ELR (cell line): ENCODE measurements around the gene CRHR1.
"Not testable (repeated sequence)": the region's sequence is repeated elsewhere in the genome, so short reads cannot be mapped to it uniquely, and the experiment has no call there.

Experiments used
- DNase-seq: peaks from one replicate; pipeline ENCODE4 v3.0.0-alpha.2; 2015; ENCODE audit warnings: low read depth

The CRHR1 gene

DNA sequence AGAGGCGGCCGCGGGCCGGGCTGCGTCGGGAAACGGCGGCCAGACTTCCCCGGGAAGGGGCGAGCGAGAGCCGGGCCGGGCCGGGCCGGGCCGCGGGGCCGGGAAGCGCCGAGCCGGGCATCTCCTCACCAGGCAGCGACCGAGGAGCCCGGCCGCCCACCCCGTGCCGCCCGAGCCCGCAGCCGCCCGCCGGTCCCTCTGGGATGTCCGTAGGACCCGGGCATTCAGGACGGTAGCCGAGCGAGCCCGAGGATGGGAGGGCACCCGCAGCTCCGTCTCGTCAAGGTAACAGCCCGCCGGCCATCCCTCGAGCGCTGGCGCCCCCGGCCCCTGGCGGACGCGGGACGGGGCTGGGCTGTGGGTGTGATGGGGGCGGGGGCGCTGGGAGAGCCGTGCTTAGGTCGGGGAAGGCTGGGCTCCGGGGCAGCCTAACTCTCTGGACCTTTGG lies at the start of gene CRHR1:
CRHR1 (plus strand) TSS at position 28 of the 448 bp plus-strand sequence; CDS start at position 253, 225 bp downstream.
- DNase-seq, result no peak

DNA sequence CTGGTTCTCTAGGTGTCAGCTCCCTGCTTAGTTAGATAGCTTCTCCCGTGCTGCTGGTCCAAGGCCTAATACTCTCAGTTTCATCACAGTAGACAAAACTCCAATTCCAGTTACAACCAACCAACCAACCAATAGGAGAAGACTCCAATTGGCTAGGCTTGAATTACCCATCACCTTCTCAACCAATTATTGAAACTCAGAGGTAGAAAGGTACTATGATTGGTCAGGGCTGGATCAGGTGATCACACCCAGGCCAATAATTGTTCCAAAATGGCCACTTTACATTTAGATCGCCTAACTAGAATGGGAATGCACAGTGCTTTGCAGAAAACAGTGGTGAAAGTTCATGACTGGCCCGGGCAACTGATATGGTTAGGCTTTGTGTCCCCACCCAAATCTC lies 49.5 kb upstream of the CRHR1 start:
- DNase-seq, result no peak

DNA sequence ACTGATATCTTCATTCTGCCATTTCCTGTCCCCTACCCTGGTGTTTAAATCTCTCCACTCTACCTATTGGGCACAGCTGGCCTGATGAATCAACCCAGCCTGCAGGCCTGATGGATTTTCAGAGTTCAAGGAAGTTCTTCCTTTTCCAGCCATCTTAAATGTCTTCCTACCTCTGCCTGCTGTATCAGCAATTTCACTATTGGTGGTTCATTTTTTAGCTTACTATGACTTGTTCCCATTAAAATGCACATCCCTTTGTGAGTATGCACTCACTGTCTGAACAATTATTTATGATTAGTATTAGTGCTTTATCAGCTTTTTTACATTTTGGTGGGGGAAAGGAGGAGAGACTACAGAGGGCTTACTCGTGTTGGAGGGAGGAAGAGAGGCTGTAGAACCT lies 48.6 kb upstream of the CRHR1 start:
- no peak for DNase-seq

DNA sequence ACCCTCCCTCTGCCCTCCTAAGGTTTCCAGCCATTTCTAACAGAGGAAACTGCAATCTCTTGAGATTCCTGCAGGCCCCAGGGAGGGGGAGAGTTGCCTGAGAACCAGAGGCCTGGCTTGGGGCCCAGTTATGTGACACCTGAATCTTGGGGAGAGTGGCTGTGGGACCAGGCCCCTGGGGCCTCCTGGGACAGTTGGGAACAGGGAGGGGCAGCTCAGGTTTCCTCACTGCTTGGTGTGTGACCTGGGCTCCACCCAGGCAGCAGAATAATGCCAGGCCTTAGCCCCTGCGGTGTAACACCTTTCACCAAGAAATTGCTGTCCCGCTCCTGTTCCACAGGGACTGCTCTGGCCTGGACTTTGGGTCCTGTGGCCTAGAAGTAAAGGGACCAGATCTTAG lies 44.3 kb upstream of the CRHR1 start:
- DNase-seq, result no peak

DNA sequence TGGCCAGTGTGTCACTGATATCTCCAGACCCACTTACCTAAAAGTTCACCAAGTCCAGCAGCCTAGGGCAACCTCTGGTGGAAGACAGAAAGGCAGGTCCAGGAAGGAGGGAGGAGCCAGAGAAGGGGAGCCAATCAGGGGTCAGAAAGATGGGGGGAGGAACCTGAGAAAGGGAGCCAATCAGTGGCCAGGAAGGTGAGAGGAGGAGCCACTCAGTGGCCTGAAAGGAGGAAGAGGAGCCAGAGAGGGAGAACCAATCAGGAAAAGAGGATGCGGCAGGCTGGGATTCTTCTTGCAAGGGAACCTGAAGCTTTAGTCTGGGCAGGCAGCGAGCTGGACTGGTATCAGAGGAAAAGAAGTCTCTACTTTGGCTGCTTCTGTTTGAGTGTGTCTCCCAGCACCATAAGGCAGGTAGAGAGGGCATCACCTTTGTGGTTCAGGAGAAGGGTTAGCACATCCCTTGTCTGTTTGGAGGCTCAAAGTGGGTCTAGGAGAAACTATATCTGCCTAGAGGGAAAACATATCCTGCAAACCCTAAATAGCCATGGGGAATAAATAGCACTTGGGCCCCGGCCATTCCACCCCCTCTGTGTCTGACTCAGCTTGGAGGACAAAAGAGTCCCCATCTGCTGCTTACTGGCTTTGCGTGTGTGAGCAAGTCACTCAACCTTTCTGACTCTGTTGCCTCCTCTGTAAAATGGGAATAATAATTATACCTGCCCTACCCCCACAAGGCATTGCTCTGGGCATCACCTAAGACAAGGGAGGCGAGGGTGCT lies 43.4 kb upstream of the CRHR1 start:
- DNase-seq, result peak; percentile 65

DNA sequence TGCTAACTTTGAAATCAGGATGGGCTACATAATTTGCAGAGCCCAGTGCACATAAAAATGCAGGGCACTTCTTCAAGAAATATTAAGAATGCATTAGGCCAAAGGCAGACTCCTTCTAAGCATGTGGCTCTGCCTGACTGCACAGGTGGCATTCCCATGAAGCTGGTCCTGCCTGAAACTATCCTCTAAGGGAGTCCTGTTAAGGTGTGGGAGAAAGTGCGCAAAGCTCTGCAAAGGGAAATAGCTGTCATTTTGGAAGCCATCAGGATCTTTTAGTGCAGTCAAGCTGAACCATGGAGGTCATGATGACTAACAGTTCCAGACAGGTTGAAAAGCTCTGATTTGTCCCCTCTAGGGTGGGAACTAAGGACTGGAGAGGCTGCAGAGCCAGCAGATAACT lies 41.9 kb upstream of the CRHR1 start:
- no peak for DNase-seq

DNA sequence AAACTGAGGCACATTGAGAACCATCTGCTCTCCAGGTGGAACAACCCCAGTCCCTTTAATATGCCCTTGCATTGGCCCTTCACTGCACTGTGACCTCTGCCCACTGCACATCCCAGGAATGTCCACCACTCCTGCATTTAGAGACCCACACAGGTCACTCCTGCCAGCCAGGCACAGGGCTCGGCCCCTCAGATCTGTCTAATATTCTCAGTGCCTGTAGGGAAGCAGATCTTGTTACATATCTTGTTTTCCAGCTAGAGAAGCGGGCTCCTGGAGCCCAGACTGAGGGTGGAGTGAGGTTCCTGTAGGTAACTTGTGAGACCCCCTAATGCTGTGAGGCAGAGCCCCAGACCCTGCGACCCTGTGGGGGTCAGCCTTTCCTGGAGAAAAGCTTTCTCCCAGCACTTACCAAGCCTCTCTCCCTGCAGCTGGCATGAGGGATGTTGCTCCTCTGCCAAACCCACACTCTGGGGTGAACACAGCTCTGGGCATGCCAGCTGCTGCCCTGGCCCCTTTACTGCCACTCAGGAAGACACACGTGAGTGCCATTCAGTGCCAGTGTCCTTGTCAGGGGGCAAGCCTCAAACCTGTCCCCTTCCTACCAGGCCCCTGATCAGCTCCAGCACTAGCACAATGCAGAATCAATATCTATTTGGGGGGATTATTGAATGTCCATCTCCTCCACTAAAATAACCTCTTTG lies 40.3 kb upstream of the CRHR1 start:
- DNase-seq, result no peak

DNA sequence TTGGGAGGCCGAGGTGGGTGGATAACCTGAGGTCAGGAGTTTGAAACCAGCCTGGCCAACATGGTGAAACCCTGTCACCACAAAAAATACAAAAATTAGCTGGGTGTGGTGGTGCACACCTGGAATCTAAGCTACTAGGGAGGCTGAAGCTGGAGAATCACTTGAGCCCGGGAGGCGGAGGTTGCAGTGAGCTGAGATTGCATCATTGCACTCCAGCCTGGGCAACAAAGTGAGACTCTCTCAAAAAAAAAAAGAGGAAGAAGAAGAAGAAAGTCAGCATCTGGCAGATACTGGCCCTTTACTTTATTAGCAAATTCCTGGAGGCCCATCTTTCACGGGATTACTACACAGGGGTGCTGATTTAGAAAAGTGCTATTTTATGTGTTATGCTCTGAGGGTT lies 39.3 kb upstream of the CRHR1 start:
- not testable (repeated sequence) for DNase-seq

DNA sequence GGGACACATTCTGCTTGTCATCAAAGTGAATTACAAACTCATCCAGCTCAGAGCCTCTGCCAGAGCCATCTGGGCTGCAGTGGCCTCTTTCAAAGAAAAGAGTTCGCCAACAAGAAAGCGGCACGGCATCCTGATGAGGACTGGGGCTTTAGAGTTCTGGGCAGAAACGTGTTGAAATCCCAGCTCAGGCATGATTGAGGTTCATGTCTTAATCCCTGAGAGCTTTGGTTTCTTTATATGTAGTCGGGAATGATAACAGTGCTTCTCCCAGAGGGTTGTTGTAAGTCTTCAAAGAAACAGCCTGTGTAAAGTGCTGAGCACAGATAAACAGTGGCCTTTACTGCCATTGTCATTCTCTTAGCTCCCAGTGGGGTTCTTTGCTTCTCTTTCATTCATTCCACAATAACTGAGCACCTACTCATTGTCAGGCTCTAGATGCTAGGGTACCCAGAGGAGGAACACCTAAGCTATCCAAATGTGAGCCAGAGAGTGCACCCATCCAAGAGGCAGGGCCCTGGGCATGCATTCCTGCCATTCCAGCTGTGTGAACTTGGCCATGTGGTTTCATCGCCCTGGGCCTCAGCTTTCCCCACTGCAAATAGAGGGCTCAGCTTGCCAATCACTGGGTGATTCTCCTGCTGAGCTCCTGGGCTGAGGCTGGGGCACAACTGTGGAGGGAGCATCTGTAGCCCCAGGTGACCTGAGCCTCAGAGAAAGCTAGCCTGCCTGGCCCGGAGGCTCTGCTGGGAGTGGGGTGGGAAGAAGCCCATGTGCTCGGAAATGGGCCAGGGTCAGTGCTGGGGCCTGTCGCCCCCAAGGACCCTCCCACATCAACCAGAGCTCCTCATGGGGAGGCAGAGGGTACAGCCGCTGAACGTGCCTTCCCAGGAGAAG lies 38.3 kb upstream of the CRHR1 start:
- DNase-seq, result no peak

DNA sequence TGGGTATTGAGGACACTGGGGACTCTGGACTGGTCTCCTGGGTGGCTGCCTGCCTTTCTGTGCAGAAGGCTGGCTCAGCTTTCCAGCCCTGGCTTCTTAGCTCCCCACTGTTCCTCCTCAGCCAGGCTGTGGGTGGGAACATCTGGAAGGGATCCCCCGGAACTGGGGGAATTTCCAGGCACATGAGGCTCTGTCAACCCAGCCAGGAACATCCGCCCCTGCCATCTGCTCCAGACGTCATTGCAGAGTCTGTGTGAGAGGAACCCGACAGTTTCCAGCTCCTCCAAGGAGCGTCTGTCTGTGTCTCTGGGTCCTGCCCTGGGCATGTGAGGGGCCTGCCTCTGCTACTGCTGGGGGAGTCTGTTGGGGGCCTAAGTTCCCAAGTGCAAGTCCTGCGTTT lies 36.2 kb upstream of the CRHR1 start:
- no peak for DNase-seq

DNA sequence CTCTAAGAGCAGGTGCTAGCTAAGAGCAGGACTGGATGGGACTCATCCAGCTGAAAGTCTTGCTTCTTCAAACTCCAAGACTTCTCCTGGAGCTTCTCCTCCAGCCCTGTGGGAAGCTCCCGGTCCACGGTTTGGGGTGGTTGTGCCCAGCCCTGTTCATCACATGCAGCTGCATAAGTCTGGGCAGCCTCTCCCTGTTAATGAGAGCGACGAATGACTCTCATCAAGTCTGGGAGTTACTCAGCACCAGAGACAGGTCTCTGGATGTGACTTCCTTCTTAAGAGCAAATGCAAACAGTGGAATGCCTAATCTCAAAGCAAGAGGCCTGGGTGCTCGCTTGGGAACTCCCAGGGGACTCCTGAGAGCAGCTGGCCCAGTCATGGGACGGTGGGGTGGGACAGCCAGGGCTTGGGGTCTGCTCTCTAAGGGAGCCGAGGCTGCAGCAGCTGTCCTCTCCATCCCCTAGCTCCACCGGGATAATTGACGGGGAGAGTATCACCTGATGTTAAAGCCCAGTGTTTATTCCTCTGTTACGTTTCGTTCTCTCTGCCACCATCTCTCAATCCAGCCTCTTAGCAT lies 35.3 kb upstream of the CRHR1 start:
- DNase-seq, result no peak

DNA sequence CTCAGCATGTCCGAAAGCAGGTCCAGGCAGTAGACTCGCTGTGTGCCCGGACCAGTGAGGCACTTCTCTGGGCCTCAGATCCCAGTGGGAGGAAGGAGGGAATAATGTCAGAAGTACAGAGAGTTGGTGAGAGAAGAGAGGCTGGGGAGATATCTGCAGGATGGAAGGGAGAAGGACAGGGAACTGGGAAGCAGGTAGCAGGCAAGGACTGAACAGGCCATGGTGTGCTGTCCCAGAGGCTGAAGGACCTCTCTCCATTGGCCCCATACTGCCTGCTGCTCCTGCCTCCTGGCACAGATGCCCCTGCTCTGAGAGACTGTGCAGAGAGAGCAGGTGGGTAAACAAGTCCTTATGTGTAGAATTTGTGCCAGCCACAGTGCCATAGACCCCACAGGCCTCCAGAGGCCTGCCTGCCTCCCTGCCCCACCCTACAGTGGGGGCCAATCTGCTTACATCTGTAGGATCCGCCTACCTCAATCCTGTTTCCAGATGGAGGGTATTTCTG lies 34.2 kb upstream of the CRHR1 start:
- no peak for DNase-seq

DNA sequence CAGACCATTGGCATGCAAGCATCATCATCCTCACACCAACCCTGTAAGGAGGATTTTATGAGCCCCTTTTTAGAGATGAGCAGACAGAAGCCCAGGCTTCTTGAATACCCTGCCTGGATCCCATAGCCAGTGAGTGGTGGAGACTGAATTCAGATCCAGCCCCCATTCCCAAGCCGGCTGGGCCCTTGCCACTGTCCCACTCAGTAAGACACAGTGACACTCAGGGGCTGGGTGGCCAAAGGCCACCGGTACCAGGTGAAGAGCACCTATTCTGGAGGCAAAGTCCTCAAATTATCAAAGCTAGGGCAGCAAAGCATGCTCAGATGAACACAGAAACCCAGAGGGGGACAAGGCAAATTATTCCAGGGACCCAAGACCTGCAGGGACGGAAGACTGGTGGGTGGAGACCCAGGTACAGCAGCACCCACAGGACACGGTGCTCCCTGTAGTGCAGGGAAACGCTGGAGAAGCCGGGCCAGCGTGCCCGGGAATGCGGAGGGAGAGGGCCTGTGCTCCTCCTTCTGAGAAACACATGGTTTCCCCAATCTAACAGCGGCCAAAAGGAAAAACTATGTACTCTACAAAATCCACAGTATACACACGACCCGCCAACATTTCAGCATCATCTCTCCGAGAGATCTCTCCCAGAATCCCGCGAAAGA lies 33.2 kb upstream of the CRHR1 start:
- DNase-seq, result no peak

DNA sequence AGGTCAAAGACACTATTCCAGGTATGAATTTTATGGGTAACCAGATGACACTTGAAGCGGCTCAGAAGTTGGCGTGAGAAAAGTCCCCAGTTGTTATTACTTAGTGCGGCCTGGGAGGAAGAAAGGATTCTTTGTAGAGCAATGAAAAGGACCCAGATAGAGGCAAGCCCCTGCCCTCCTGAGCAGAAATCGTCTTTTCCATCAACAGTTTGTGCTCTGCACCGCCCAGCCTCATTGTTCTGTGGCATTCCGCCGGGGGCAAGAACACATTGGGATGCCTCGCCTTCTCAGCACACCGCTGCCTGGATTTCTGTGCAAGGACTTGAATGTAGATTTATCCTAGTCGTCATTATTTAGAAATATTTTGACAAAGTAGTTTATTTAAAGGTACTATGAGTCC lies 32.7 kb upstream of the CRHR1 start:
- no peak for DNase-seq

DNA sequence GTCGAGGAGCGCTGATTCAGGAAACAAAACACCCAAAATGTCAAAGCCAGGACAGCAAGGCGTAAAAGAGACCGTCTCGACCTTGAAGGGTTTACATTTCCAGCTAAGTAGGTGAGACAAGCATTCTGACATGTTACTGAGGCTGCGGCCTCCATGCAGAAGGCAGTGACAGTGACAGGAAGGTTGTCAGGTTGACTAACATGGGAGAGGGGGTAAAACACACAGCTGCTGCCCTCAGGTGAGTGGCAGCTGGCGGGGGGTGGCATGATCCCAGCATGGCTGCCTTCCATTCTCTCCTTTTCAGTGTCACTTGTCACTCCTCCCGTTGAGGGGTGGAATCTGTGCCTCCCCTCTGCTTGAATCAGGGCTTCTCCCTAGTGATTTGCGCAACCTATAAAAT lies 31.9 kb upstream of the CRHR1 start:
- DNase-seq, result no peak

DNA sequence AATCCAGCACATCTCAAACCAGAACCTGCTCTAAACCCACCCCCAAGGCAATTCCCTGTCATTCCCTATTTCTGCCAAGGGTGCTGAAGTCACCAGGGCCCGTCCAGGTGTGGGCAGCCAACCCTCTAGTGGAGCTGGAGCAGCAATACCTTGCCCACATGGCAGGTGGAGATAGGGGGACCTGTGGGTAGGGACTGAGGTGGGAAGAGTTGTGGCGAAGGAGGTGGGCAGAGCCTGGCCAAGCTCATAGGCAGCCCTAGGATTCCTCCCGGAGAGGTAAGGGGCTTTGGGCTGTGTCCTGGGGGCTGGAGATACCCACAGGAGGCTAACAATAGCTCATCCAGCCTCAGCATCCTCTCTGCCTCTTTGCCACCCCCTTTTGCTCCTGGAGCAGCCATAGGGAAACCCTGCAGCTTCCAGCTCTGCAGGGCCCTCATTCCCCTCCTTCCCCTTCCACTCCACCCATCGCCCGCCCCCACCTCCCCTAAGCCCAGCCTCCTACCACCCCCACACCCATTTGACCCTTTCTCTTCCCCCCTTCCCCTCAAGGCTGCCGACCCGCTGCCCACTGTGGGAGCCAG lies 30.4 kb upstream of the CRHR1 start:
- DNase-seq, result no peak

DNA sequence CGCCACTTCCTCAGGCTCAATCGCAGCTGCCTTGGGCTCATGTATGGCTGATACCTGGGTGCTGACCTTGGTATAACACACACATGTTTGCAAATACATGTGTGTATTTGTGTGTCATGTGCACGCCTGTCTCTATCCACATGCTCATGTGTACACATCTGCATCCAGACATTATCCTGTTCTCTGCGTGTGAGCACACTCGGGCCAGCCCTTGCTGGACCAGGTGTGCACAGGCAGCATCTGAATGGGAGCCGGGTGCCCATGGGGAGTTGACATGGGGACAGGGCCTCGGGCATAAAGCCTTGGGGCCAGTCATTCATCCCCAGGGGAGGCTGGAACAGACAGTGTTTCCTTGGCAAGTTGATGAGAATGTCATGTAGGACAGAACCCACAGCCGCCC lies 29.1 kb upstream of the CRHR1 start:
- DNase-seq, result no peak

DNA sequence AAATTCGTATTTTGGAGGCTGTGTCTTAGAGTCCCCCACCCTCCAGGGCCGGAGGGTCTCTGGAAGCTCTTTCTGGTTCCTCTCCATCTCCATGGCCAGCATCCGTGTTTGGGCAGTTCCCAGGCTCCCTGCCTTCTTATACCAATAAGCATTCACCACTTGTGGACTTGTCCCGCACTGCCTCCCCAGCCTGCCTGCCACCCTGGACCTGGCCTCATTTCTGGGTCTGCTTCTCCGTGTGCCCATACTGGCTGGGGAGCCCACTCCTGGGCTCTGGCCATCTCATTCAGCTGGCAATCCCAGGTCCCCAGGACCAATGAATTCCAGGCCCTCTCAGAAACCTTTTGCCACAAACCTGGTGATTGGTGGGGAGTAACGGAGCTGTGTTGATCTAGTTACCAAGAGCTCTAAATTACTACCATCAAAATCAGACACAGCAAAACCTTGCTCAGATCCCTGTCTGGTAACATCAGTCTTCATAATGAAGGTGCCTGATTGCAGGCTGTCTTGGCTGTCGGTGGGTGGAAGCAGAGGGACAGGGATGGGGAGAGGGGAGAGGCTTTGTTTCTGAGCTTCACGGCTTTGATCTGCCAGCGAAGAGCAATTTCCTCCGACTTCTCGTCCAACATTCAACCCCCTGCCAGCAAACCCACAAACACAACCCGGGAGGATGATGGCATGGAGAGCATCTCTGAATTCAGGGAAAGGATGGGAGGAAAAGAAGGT lies 27.7 kb upstream of the CRHR1 start:
- DNase-seq, result no peak

DNA sequence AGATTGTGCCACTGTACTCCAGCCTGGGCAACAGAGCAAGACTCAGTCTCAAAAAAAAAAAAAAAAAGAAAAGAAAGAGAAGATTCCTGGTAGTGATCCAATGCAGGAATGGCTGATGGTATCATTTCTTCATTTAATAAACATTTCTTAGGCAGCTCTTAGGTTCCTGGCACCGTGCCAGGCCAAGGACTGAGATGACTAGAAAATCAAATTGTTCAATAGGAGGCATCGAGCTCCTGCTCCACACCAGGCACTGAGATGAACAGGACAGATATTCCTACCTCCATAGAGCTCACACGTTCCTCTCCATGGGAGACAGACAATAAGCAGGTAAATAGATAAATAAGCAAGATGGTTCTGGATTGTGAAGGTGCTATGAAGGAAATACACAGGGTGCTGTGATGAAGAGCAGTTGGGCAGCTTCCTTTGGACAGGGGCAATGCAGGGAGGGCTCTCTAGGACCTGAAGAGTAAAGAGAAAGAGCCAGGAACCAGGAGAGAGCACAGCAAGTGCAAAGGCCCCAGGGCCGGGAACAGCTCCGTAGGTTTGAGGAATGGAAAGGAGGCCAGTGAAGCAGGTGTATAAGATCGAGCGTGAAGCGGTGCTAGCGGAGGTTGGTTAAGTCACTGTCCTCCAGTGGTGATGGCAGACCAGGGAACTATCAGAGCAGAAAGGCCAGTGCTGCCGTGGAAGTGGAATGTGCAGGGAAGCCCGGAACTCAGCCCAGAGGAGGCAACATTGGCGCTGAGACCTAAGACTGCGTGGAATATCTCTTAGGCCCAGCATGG lies 26.5 kb upstream of the CRHR1 start:
- DNase-seq, result no peak

DNA sequence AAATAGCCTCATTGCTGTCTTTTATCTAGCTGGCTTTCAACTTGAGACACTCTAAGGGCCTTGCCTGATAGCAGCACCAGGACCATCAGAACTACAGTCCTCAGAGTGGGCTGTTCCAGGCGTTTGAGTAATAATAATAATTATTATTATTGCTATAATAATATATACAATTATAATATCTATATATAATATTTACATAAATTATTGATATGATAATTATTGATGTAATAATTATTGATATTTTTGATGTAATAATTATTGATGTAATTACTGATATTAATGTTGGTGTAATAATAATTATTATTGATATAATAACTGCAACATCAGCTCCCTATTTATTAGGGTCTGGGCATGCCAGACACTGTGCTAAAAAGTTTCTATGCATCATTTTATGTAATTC lies 25.6 kb upstream of the CRHR1 start:
- DNase-seq, result no peak
